ENCODE results near the gene EPB42.
"Not testable (repeated sequence)": the region's sequence is repeated elsewhere in the genome, so short reads cannot be mapped to it uniquely, and the experiment has no call there.

EPB42 gene

GRCh38 chr15:43197773-43198172 is 23.0 kb downstream of the EPB42 start:
- not testable (repeated sequence) for H3K27me3 ChIP-seq (ENCODE audit: control insufficient read depth in 3 of 3, insufficient read depth in 3 of 3, low read depth in 1 of 3, low read length in 3 of 3); H3K4me3 ChIP-seq (ENCODE audit: low read length in 2 of 2); H2BK5ac ChIP-seq (ENCODE audit: low read length); H3K14ac ChIP-seq (ENCODE audit: low read length); H3K4me1 ChIP-seq (ENCODE audit: control insufficient read depth in 2 of 2, insufficient read depth in 1 of 2, low read depth in 1 of 2, low read length in 2 of 2); H3K9ac ChIP-seq (ENCODE audit: low read depth, low read length, poor library complexity); H3K4ac ChIP-seq (ENCODE audit: low read length); H2BK120ac ChIP-seq (ENCODE audit: low read depth, low read length); H4K91ac ChIP-seq (ENCODE audit: low read depth, low read length, poor library complexity); H3K27ac ChIP-seq (replicated peaks; ENCODE audit: low read length); H4K8ac ChIP-seq (ENCODE audit: low read depth, low read length); H2BK12ac ChIP-seq (ENCODE audit: low read length); H2BK15ac ChIP-seq (ENCODE audit: low read length); H3K18ac ChIP-seq (ENCODE audit: low read length); H3K9me3 ChIP-seq (replicated peaks in 1 of 2; ENCODE audit: control insufficient read depth in 2 of 2, insufficient read depth in 1 of 2, low read depth in 1 of 2, low read length in 2 of 2); H2AFZ ChIP-seq (ENCODE audit: low read length); H3K4me2 ChIP-seq (ENCODE audit: insufficient read depth, low read length, poor library complexity, severe bottlenecking); H2AK5ac ChIP-seq (ENCODE audit: low read depth, low read length); DNase-seq (ENCODE audit: low spot score); H3K23ac ChIP-seq (ENCODE audit: low read depth, low read length, poor library complexity); H3K79me1 ChIP-seq (ENCODE audit: low read depth, low read length)
- H3K36me3 ChIP-seq (replicated peaks in 1 of 2; ENCODE audit: control insufficient read depth in 2 of 2, insufficient read depth in 2 of 2, low read length in 2 of 2): peaks cover 6 to 38% of the 10 kb centered on the region in 2 donors
- no CpG with 5 or more reads among the region's 3 CpGs for WGBS, 2 donors (ENCODE audit: extremely low coverage in 2 of 2, insufficient read length in 2 of 2, insufficient replicate concordance in 1 of 2)

- Histone ChIP-seq H2AFZ (ENCODE audit: low read length) (no peak overlapping the region), H3K27ac (replicated peaks; ENCODE audit: low read length) (no peak overlapping the region), H3K4me3 (ENCODE audit: low read length in 2 of 2) (no peak overlapping the region), H3K9me3 (replicated peaks in 1 of 2; ENCODE audit: control insufficient read depth in 2 of 2, insufficient read depth in 1 of 2, low read depth in 1 of 2, low read length in 2 of 2) (no peaks in the 10 kb centered on the region), H3K9ac (ENCODE audit: low read depth, low read length, poor library complexity) (no peak overlapping the region), H4K8ac (ENCODE audit: low read depth, low read length) (no peak overlapping the region), H3K4me1 (ENCODE audit: control insufficient read depth in 2 of 2, insufficient read depth in 1 of 2, low read depth in 1 of 2, low read length in 2 of 2) (no peaks in the 10 kb centered on the region), H3K36me3 (replicated peaks in 1 of 2; ENCODE audit: control insufficient read depth in 2 of 2, insufficient read depth in 2 of 2, low read length in 2 of 2) (peaks cover 6 to 46% of the 10 kb centered on the region in 2 donors), H2BK120ac (ENCODE audit: low read depth, low read length) (no peak overlapping the region), H3K14ac (ENCODE audit: low read length) (no peak overlapping the region), H2BK15ac (ENCODE audit: low read length) (no peak overlapping the region), H3K79me1 (ENCODE audit: low read depth, low read length) (no peaks in the 10 kb centered on the region), H2BK12ac (ENCODE audit: low read length) (no peak overlapping the region), H2AK5ac (ENCODE audit: low read depth, low read length) (no peak overlapping the region), H3K4ac (ENCODE audit: low read length) (no peak overlapping the region), H2BK5ac (ENCODE audit: low read length) (no peak overlapping the region), H3K23ac (ENCODE audit: low read depth, low read length, poor library complexity) (no peak overlapping the region), H3K18ac (ENCODE audit: low read length) (no peak overlapping the region), H3K27me3 (ENCODE audit: control insufficient read depth in 3 of 3, insufficient read depth in 3 of 3, low read depth in 1 of 3, low read length in 3 of 3) (no peaks in the 10 kb centered on the region), H4K91ac (ENCODE audit: low read depth, low read length, poor library complexity) (no peak overlapping the region), H3K4me2 (ENCODE audit: insufficient read depth, low read length, poor library complexity, severe bottlenecking) (no peak overlapping the region)
- no CpG with 5 or more reads among the region's 10 CpGs for WGBS, 2 donors (ENCODE audit: extremely low coverage in 2 of 2, insufficient read length in 2 of 2, insufficient replicate concordance in 1 of 2)
- DNase-seq (ENCODE audit: low spot score): no peak
These were observed 23.9 kb downstream of the EPB42 start for GRCh38 chr15:43196760-43197548.

- Histone ChIP-seq H4K91ac (ENCODE audit: low read depth, low read length, poor library complexity) (no peak overlapping the region), H3K9me3 (replicated peaks in 1 of 2; ENCODE audit: control insufficient read depth in 2 of 2, insufficient read depth in 1 of 2, low read depth in 1 of 2, low read length in 2 of 2) (no peaks in the 10 kb centered on the region), H3K14ac (ENCODE audit: low read length) (no peak overlapping the region), H3K4me1 (ENCODE audit: control insufficient read depth in 2 of 2, insufficient read depth in 1 of 2, low read depth in 1 of 2, low read length in 2 of 2) (no peaks in the 10 kb centered on the region), H3K18ac (ENCODE audit: low read length) (no peak overlapping the region), H3K4me2 (ENCODE audit: insufficient read depth, low read length, poor library complexity, severe bottlenecking) (no peak overlapping the region), H2BK120ac (ENCODE audit: low read depth, low read length) (no peak overlapping the region), H3K4me3 (ENCODE audit: low read length in 2 of 2) (no peak overlapping the region), H3K23ac (ENCODE audit: low read depth, low read length, poor library complexity) (no peak overlapping the region), H3K79me1 (ENCODE audit: low read depth, low read length) (peaks cover 3% of the 10 kb centered on the region), H2AFZ (ENCODE audit: low read length) (no peak overlapping the region), H3K27ac (replicated peaks; ENCODE audit: low read length) (no peak overlapping the region), H2AK5ac (ENCODE audit: low read depth, low read length) (no peak overlapping the region), H3K4ac (ENCODE audit: low read length) (no peak overlapping the region), H2BK12ac (ENCODE audit: low read length) (no peak overlapping the region), H3K27me3 (ENCODE audit: control insufficient read depth in 3 of 3, insufficient read depth in 3 of 3, low read depth in 1 of 3, low read length in 3 of 3) (no peaks in the 10 kb centered on the region), H2BK5ac (ENCODE audit: low read length) (no peak overlapping the region), H3K9ac (ENCODE audit: low read depth, low read length, poor library complexity) (no peak overlapping the region), H3K36me3 (replicated peaks in 1 of 2; ENCODE audit: control insufficient read depth in 2 of 2, insufficient read depth in 2 of 2, low read length in 2 of 2) (peaks cover 8 to 68% of the 10 kb centered on the region in 2 donors), H4K8ac (ENCODE audit: low read depth, low read length) (no peak overlapping the region), H2BK15ac (ENCODE audit: low read length) (no peak overlapping the region)
- DNase-seq (ENCODE audit: low spot score): no peak
- no CpG with 5 or more reads among the region's 2 CpGs for WGBS, 2 donors (ENCODE audit: extremely low coverage in 2 of 2, insufficient read length in 2 of 2, insufficient replicate concordance in 1 of 2)
These were observed 26.0 kb downstream of the EPB42 start for GRCh38 chr15:43194795-43195194.

GRCh38 chr15:43193710-43194109 is 27.1 kb downstream of the EPB42 start:
- no peak overlapping the region for H2BK12ac ChIP-seq (ENCODE audit: low read length)
- H3K14ac ChIP-seq (ENCODE audit: low read length): no peak overlapping the region
- no peak overlapping the region for H2AK5ac ChIP-seq (ENCODE audit: low read depth, low read length)
- no peaks in the 10 kb centered on the region for H3K4me1 ChIP-seq (ENCODE audit: control insufficient read depth in 2 of 2, insufficient read depth in 1 of 2, low read depth in 1 of 2, low read length in 2 of 2)
- no peak overlapping the region for H2BK120ac ChIP-seq (ENCODE audit: low read depth, low read length)
- H3K9ac ChIP-seq (ENCODE audit: low read depth, low read length, poor library complexity): no peak overlapping the region
- no peak overlapping the region for H3K27ac ChIP-seq (replicated peaks; ENCODE audit: low read length)
- no peak for DNase-seq (ENCODE audit: low spot score)
- no peak overlapping the region for H3K4me2 ChIP-seq (ENCODE audit: insufficient read depth, low read length, poor library complexity, severe bottlenecking)
- no peak overlapping the region for H4K8ac ChIP-seq (ENCODE audit: low read depth, low read length)
- no peak overlapping the region for H4K91ac ChIP-seq (ENCODE audit: low read depth, low read length, poor library complexity)
- H3K18ac ChIP-seq (ENCODE audit: low read length): no peak overlapping the region
- no peak overlapping the region for H2BK5ac ChIP-seq (ENCODE audit: low read length)
- H3K27me3 ChIP-seq (ENCODE audit: control insufficient read depth in 3 of 3, insufficient read depth in 3 of 3, low read depth in 1 of 3, low read length in 3 of 3): no peaks in the 10 kb centered on the region
- WGBS, 2 donors (ENCODE audit: extremely low coverage in 2 of 2, insufficient read length in 2 of 2, insufficient replicate concordance in 1 of 2): no CpG with 5 or more reads among the region's 2 CpGs
- H3K4me3 ChIP-seq (ENCODE audit: low read length in 2 of 2): no peak overlapping the region
- H2AFZ ChIP-seq (ENCODE audit: low read length): no peak overlapping the region
- H2BK15ac ChIP-seq (ENCODE audit: low read length): no peak overlapping the region
- peaks cover 3% of the 10 kb centered on the region for H3K79me1 ChIP-seq (ENCODE audit: low read depth, low read length)
- H3K4ac ChIP-seq (ENCODE audit: low read length): no peak overlapping the region
- H3K9me3 ChIP-seq (replicated peaks in 1 of 2; ENCODE audit: control insufficient read depth in 2 of 2, insufficient read depth in 1 of 2, low read depth in 1 of 2, low read length in 2 of 2): no peaks in the 10 kb centered on the region
- no peak overlapping the region for H3K23ac ChIP-seq (ENCODE audit: low read depth, low read length, poor library complexity)
- peaks cover 10 to 77% of the 10 kb centered on the region in 2 donors for H3K36me3 ChIP-seq (replicated peaks in 1 of 2; ENCODE audit: control insufficient read depth in 2 of 2, insufficient read depth in 2 of 2, low read length in 2 of 2)

All from neuronal stem cell (in vitro differentiated cells).